BLaER1 treated with 17β-estradiol and CSF1 and Interleukin-3, amounts not matched to agents 10 nM and 100 nM (cell line): Measurements from ENCODE around the gene NADK.

Source experiments
- H3K27ac ChIP-seq, 11 experiments: shearing (Covaris generic); formaldehyde crosslinking; 2 replicates each; pipeline ENCODE4 v1.8.1; 2022
- H3K27me3 ChIP-seq, 11 experiments: shearing (Covaris generic); formaldehyde crosslinking; 2 replicates each; pipeline ENCODE4 v1.8.1; 2022
- H3K36me3 ChIP-seq, 11 experiments: shearing (Covaris generic); formaldehyde crosslinking; 2 replicates each; pipeline ENCODE4 v1.8.1; 2022
- H3K4me1 ChIP-seq, 10 experiments: shearing (Covaris generic); formaldehyde crosslinking; 2 replicates each; pipeline ENCODE4 v1.8.1; 2022
- H3K4me2 ChIP-seq, 11 experiments: shearing (Covaris generic); formaldehyde crosslinking; 2 replicates each; pipeline ENCODE4 v1.8.1; 2022
- H3K4me3 ChIP-seq, 10 experiments: shearing (Covaris generic); formaldehyde crosslinking; 2 replicates each; pipeline ENCODE4 v1.8.1; 2022
- H3K9ac ChIP-seq, 11 experiments: shearing (Covaris generic); formaldehyde crosslinking; 2 replicates each; pipeline ENCODE4 v1.8.1; 2022
- H3K9me3 ChIP-seq, 11 experiments: shearing (Covaris generic); formaldehyde crosslinking; replicated peaks in 1 of 11; 2 replicates each; pipeline ENCODE4 v1.8.1; 2022
- H4K20me1 ChIP-seq, 11 experiments: shearing (Covaris generic); formaldehyde crosslinking; 2 replicates each; pipeline ENCODE4 v1.8.1; 2022
- Cebpa-rat ChIP-seq, 11 experiments: shearing (Covaris generic); IDR thresholded peaks; 2 replicates each; pipeline ENCODE4 v1.8.1; 2022

NADK gene

GRCh38 chr1:1782399-1783221 is 4.3 kb upstream of the NADK start:
- H3K9me3 ChIP-seq = no peaks in the 10 kb centered on the region
- peaks cover 69 to 92% (median 88%) of the 10 kb centered on the region in 10 experiments for H3K4me1 ChIP-seq
- H3K4me3 ChIP-seq = peak overlapping the region in 8 of 10 experiments; percentile 5 to 97 (median 29); a peak in 11 of 20 replicates
- H3K36me3 ChIP-seq = peaks cover 32 to 35% (median 32%) of the 10 kb centered on the region in 11 experiments
- H3K27ac ChIP-seq = peak overlapping the region; percentile 95 to 100 (median 99); a peak in 21 of 22 replicates
- no peaks in the 10 kb centered on the region for H3K27me3 ChIP-seq
- TF ChIP-seq Cebpa-rat (IDR thresholded peaks at IDR 0.05) = no peak
- peak overlapping the region; percentile 94 to 100 (median 98) for H3K9ac ChIP-seq
- peaks cover 5 to 53% (median 29%) of the 10 kb centered on the region in 11 experiments; a peak in 19 of 22 replicates for H4K20me1 ChIP-seq
- peak overlapping the region; percentile 86 to 99 (median 95) for H3K4me2 ChIP-seq

- no peak for TF ChIP-seq Cebpa-rat (IDR thresholded peaks at IDR 0.05)
- H3K27me3 ChIP-seq = no peaks in the 10 kb centered on the region
- H3K27ac ChIP-seq = peak overlapping the region; percentile 95 to 100 (median 99)
- peaks cover 21 to 24% (median 21%) of the 10 kb centered on the region in 11 experiments for H3K36me3 ChIP-seq
- peak overlapping the region; percentile 86 to 99 (median 95) for H3K4me2 ChIP-seq
- peak overlapping the region in 6 of 10 experiments; percentile 94 to 98 (median 96); a peak in 6 of 20 replicates for H3K4me3 ChIP-seq
- H4K20me1 ChIP-seq = peaks cover 5 to 52% (median 31%) of the 10 kb centered on the region in 11 experiments; a peak in 19 of 22 replicates
- peak overlapping the region; percentile 94 to 100 (median 98) for H3K9ac ChIP-seq
- no peaks in the 10 kb centered on the region for H3K9me3 ChIP-seq
- peaks cover 71 to 89% (median 85%) of the 10 kb centered on the region in 10 experiments for H3K4me1 ChIP-seq
Measured at GRCh38 chr1:1781526-1781903, 3.2 kb upstream of the NADK start.

GRCh38 chr1:1780598-1781525 is 2.6 kb upstream of the NADK start:
- no peak; a peak in 1 of 22 replicates for TF ChIP-seq Cebpa-rat (IDR thresholded peaks at IDR 0.05)
- H4K20me1 ChIP-seq = peaks cover 10 to 54% (median 37%) of the 10 kb centered on the region in 11 experiments; a peak in 20 of 22 replicates
- peaks cover 14 to 18% (median 15%) of the 10 kb centered on the region in 11 experiments for H3K36me3 ChIP-seq
- peak overlapping the region; percentile 95 to 100 (median 99) for H3K27ac ChIP-seq
- peaks cover 71 to 89% (median 85%) of the 10 kb centered on the region in 10 experiments for H3K4me1 ChIP-seq
- H3K4me2 ChIP-seq = peak overlapping the region; percentile 86 to 99 (median 95)
- peak overlapping the region; percentile 94 to 100 (median 98) for H3K9ac ChIP-seq
- H3K4me3 ChIP-seq = peak overlapping the region in 9 of 10 experiments; percentile 35 to 98 (median 96); a peak in 16 of 20 replicates
- no peaks in the 10 kb centered on the region for H3K9me3 ChIP-seq
- no peaks in the 10 kb centered on the region for H3K27me3 ChIP-seq

GRCh38 chr1:1779691-1780597 is 1.7 kb upstream of the NADK start:
- no peaks in the 10 kb centered on the region for H3K9me3 ChIP-seq
- H3K36me3 ChIP-seq = peaks cover 5 to 9% (median 6%) of the 10 kb centered on the region in 11 experiments
- peaks cover 71 to 89% (median 85%) of the 10 kb centered on the region in 10 experiments for H3K4me1 ChIP-seq
- TF ChIP-seq Cebpa-rat (IDR thresholded peaks at IDR 0.05) = peak; percentile 93 to 99 (median 98)
- H3K9ac ChIP-seq = peak overlapping the region; percentile 94 to 100 (median 98)
- H3K27ac ChIP-seq = peak overlapping the region; percentile 95 to 100 (median 99)
- H3K27me3 ChIP-seq = no peaks in the 10 kb centered on the region
- peaks cover 17 to 55% (median 38%) of the 10 kb centered on the region in 11 experiments; a peak in 21 of 22 replicates for H4K20me1 ChIP-seq
- H3K4me3 ChIP-seq = peak overlapping the region in 9 of 10 experiments; percentile 46 to 98 (median 96); a peak in 17 of 20 replicates
- peak overlapping the region; percentile 86 to 99 (median 95) for H3K4me2 ChIP-seq

GRCh38 chr1:1779320-1779675 is 1.0 kb upstream of the NADK start:
- Histone ChIP-seq H3K4me2 (peak overlapping the region; percentile 86 to 99 (median 95)), H3K27me3 (no peaks in the 10 kb centered on the region), H4K20me1 (peaks cover 21 to 55% (median 40%) of the 10 kb centered on the region in 11 experiments; a peak in 21 of 22 replicates), H3K4me1 (peaks cover 71 to 89% (median 85%) of the 10 kb centered on the region in 10 experiments), H3K9ac (peak overlapping the region; percentile 94 to 100 (median 98)), H3K36me3 (peaks cover 6 to 10% (median 7%) of the 10 kb centered on the region in 11 experiments; a peak in 20 of 22 replicates), H3K9me3 (no peaks in the 10 kb centered on the region), H3K4me3 (peak overlapping the region in 9 of 10 experiments; percentile 46 to 98 (median 96); a peak in 18 of 20 replicates), H3K27ac (peak overlapping the region; percentile 95 to 100 (median 99))
- no peak for TF ChIP-seq Cebpa-rat (IDR thresholded peaks at IDR 0.05)

- peak overlapping the region; percentile 94 to 100 (median 98) for H3K9ac ChIP-seq
- no peaks in the 10 kb centered on the region for H3K27me3 ChIP-seq
- H3K4me1 ChIP-seq = peaks cover 71 to 85% (median 80%) of the 10 kb centered on the region in 10 experiments
- no peak for TF ChIP-seq Cebpa-rat (IDR thresholded peaks at IDR 0.05)
- peak overlapping the region; percentile 86 to 99 (median 95) for H3K4me2 ChIP-seq
- peak overlapping the region; percentile 95 to 100 (median 99) for H3K27ac ChIP-seq
- peak overlapping the region; percentile 79 to 98 (median 96) for H3K4me3 ChIP-seq
- H3K9me3 ChIP-seq = no peaks in the 10 kb centered on the region; a peak in 2 of 22 replicates
- peaks cover 25 to 58% (median 44%) of the 10 kb centered on the region in 11 experiments; a peak in 21 of 22 replicates for H4K20me1 ChIP-seq
- H3K36me3 ChIP-seq = peaks cover 10 to 15% (median 11%) of the 10 kb centered on the region in 11 experiments
Measured at GRCh38 chr1:1778663-1779319, 521 bp upstream of the NADK start.

- Histone ChIP-seq H4K20me1 (peaks cover 25 to 62% (median 40%) of the 10 kb centered on the region in 11 experiments; a peak in 21 of 22 replicates), H3K4me3 (peak overlapping the region; percentile 79 to 98 (median 96)), H3K27ac (peak overlapping the region; percentile 95 to 100 (median 99)), H3K9ac (peak overlapping the region; percentile 94 to 100 (median 98)), H3K27me3 (no peaks in the 10 kb centered on the region), H3K9me3 (peaks cover 0 to 9% (median 6%) of the 10 kb centered on the region in 11 experiments; a peak in 17 of 22 replicates), H3K4me1 (peaks cover 59 to 73% (median 68%) of the 10 kb centered on the region in 10 experiments), H3K36me3 (peaks cover 23 to 28% (median 24%) of the 10 kb centered on the region in 11 experiments), H3K4me2 (peak overlapping the region; percentile 86 to 99 (median 95))
- no peak for TF ChIP-seq Cebpa-rat (IDR thresholded peaks at IDR 0.05)
Measured at GRCh38 chr1:1777583-1777899, 729 bp downstream of the NADK start.
